Keratinocyte (primary cell): Measurements from ENCODE around the gene FBXO44. TPM values are rescaled to one million over a fixed set of nuclear protein-coding genes. Genes with fewer than 3 reads are reported as not detected.

Source experiments
- DNase-seq: peaks from one replicate; pipeline ENCODE4 v3.0.0-alpha.2; 2011; ENCODE audit warnings: low read depth, missing footprints, low spot score
- FAIRE-seq: peaks from 2 replicates; lab custom pipeline; 2011; peaks lifted over from hg19 to GRCh38; lab: Jason Lieb, UNC
- H2AFZ ChIP-seq: 2 replicates; pipeline ENCODE4 v1.6.0; 2012; ENCODE audit warnings: low read length, control low read depth, inconsistent platforms; ENCODE audit not compliant: control insufficient read depth
- H3K27ac ChIP-seq: 2 replicates; pipeline ENCODE4 v1.5.1; 2011; ENCODE audit warnings: low read length; ENCODE audit not compliant: control insufficient read depth, insufficient read depth
- H3K27me3 ChIP-seq: 3 replicates; pipeline ENCODE4 v1.6.0; 2011; ENCODE audit warnings: low read length; ENCODE audit not compliant: control insufficient read depth, insufficient read depth; ENCODE audit errors: extremely low read depth
- H3K36me3 ChIP-seq, 2 experiments: 2 replicates in 1 of 2; 3 replicates in 1 of 2; pipeline ENCODE4 v1.5.1; 2011; ENCODE audit warnings: low read length in 2 of 2, mild to moderate bottlenecking in 1 of 2; ENCODE audit not compliant: control insufficient read depth in 2 of 2, insufficient read depth in 2 of 2; ENCODE audit errors: extremely low read depth in 1 of 2
- H3K4me1 ChIP-seq: 3 replicates; pipeline ENCODE4 v1.5.1; 2011; ENCODE audit warnings: low read length; ENCODE audit not compliant: control insufficient read depth, insufficient read depth; ENCODE audit errors: extremely low read depth
- H3K4me2 ChIP-seq: 3 replicates; pipeline ENCODE4 v1.6.0; 2011; ENCODE audit warnings: low read depth, low read length; ENCODE audit not compliant: control insufficient read depth, insufficient read depth; ENCODE audit errors: extremely low read depth
- H3K4me3 ChIP-seq, 3 experiments: fragments of 200-600 bp in 1 of 3; sonication (generic) in 1 of 3; 2 replicates in 2 of 3; 3 replicates in 1 of 3; pipeline ENCODE4 v1.5.1; 2011 to 2016; ENCODE audit warnings: low read length in 3 of 3, mild to moderate bottlenecking in 3 of 3, control low read depth in 2 of 3, inconsistent platforms in 1 of 3, low read depth in 1 of 3, mixed read lengths in 1 of 3, mixed run types in 1 of 3, moderate library complexity in 1 of 3; ENCODE audit not compliant: control insufficient read depth in 2 of 3, insufficient read depth in 2 of 3; ENCODE audit errors: extremely low read depth in 1 of 3
- H3K79me2 ChIP-seq: 2 replicates; pipeline ENCODE4 v1.6.0; 2012; ENCODE audit warnings: low read length; ENCODE audit not compliant: control insufficient read depth, insufficient read depth
- H3K9ac ChIP-seq: 3 replicates; pipeline ENCODE4 v1.6.0; 2011; ENCODE audit warnings: low read length; ENCODE audit not compliant: control insufficient read depth, insufficient read depth; ENCODE audit errors: extremely low read depth
- H3K9me1 ChIP-seq: 3 replicates; pipeline ENCODE4 v1.6.0; 2011; ENCODE audit warnings: low read length; ENCODE audit not compliant: control insufficient read depth, insufficient read depth; ENCODE audit errors: extremely low read depth
- H3K9me3 ChIP-seq: 2 replicates; pipeline ENCODE4 v1.5.1; 2012; ENCODE audit warnings: low read depth, low read length; ENCODE audit not compliant: control insufficient read depth
- H4K20me1 ChIP-seq: 3 replicates; pipeline ENCODE4 v1.6.0; 2011; ENCODE audit warnings: low read length; ENCODE audit not compliant: control insufficient read depth, insufficient read depth; ENCODE audit errors: extremely low read depth
- CTCF ChIP-seq, 3 experiments: IDR thresholded peaks in 1 of 3; conservative IDR thresholded peaks in 1 of 3; optimal IDR thresholded peaks in 1 of 3; 2 replicates in 2 of 3; 3 replicates in 1 of 3; pipeline versions ENCODE3 to v1.5.1; 2011; ENCODE audit warnings: low read length in 3 of 3, mild to moderate bottlenecking in 3 of 3, moderate library complexity in 2 of 3, control low read depth in 1 of 3, inconsistent platforms in 1 of 3; ENCODE audit not compliant: insufficient read depth in 2 of 3; ENCODE audit errors: extremely low read depth in 1 of 3
- EZH2 ChIP-seq: IDR thresholded peaks from one replicate; pipeline ENCODE4 v1.6.1; 2012; ENCODE audit warnings: inconsistent platforms, mild to moderate bottlenecking, low read length, moderate library complexity
- dilution Hi-C: fragments of 300-500 bp; cut with MboI; formaldehyde crosslinking; loops from one replicate; pipeline ENCODE4 v1.7.0; 2020; ENCODE audit warnings: low sequenced_read_pairs; ENCODE audit not compliant: extremely low pct_ligation_motif_present
- polyA plus RNA-seq, 5 experiments: library from polyadenylated mRNA; depleted of rRNA in 3 of 5; stranded (reverse) in 3 of 5; stranded (forward) in 1 of 5; unstranded in 1 of 5; fragments of >200 nt; gene quantifications; 1 replicate in 1 of 5; 2 replicates in 3 of 5; 3 replicates in 1 of 5; pipeline versions ENCODE4 v1.2.1 to v1.2.3, GENCODE V29; 2011 to 2012; ENCODE audit warnings: missing spikeins in 2 of 5, low read depth in 1 of 5, low replicate concordance in 1 of 5

Gene FBXO44
- polyA plus RNA-seq, 1 donor (not counting 4 experiments of a cell fraction or from before 2014, with no cell fraction given), result 23.1 TPM

GRCh38 chr1:11700601-11701467 is 46.2 kb downstream of the FBXO44 start:
- dilution Hi-C loops, result no loop called here
- Histone ChIP-seq H3K4me2 (no peak overlapping the region), H3K9me3 (no peaks in the 10 kb centered on the region), H3K27me3 (peaks cover 58% of the 10 kb centered on the region), H2AFZ (no peak overlapping the region), H3K4me3 (no peak overlapping the region), H3K4me1 (peaks cover 3% of the 10 kb centered on the region), H3K36me3 (no peaks in the 10 kb centered on the region), H4K20me1 (no peaks in the 10 kb centered on the region), H3K27ac (no peak overlapping the region), H3K9me1 (no peaks in the 10 kb centered on the region), H3K79me2 (no peaks in the 10 kb centered on the region), H3K9ac (no peak overlapping the region)
- DNase-seq, result no peak
- TF ChIP-seq CTCF (optimal IDR thresholded peaks at IDR 0.05 in 1 of 3, IDR thresholded peaks at IDR 0.05 in 1 of 3, conservative IDR thresholded peaks at IDR 0.05 in 1 of 3; ENCODE audit: extremely low read depth in 1 of 3, insufficient read depth in 2 of 3, low read length in 3 of 3), result no peak
- TF ChIP-seq EZH2, result no peak
- FAIRE-seq, result no peak

- FAIRE-seq (no peak), DNase-seq (no peak)
- Histone ChIP-seq H3K9me3 (no peaks in the 10 kb centered on the region), H3K27me3 (peaks cover 58% of the 10 kb centered on the region), H3K9ac (no peak overlapping the region), H2AFZ (no peak overlapping the region), H3K79me2 (no peaks in the 10 kb centered on the region), H3K27ac (no peak overlapping the region), H4K20me1 (no peaks in the 10 kb centered on the region), H3K4me1 (peaks cover 3% of the 10 kb centered on the region), H3K36me3 (no peaks in the 10 kb centered on the region), H3K4me2 (no peak overlapping the region), H3K4me3 (no peak overlapping the region), H3K9me1 (no peaks in the 10 kb centered on the region)
- TF ChIP-seq CTCF (optimal IDR thresholded peaks at IDR 0.05 in 1 of 3, IDR thresholded peaks at IDR 0.05 in 1 of 3, conservative IDR thresholded peaks at IDR 0.05 in 1 of 3; ENCODE audit: extremely low read depth in 1 of 3, insufficient read depth in 2 of 3, low read length in 3 of 3), result no peak
- TF ChIP-seq EZH2, result no peak
- dilution Hi-C loops, result no loop called here
Measured at GRCh38 chr1:11701551-11701961, 46.9 kb downstream of the FBXO44 start.
